KMS-11 (cell line): ENCODE results near the gene GARNL3.

Experiments used
- H2AFZ ChIP-seq: fragments of 200-600 bp; sonication (generic); 2 replicates; pipeline ENCODE4 v1.6.1; 2016; ENCODE audit warnings: antibody characterized with exemption, mixed run types, low read depth
- H3K27ac ChIP-seq: fragments of 200-600 bp; sonication (generic); 2 replicates; pipeline ENCODE4 v1.6.1; 2016; ENCODE audit warnings: mild to moderate bottlenecking, mixed run types
- H3K27me3 ChIP-seq: fragments of 200-600 bp; sonication (generic); 2 replicates; pipeline ENCODE4 v1.6.1; 2017; ENCODE audit warnings: mild to moderate bottlenecking, low read depth, mixed run types, moderate library complexity; ENCODE audit not compliant: insufficient read depth
- H3K36me3 ChIP-seq: fragments of 200-600 bp; sonication (generic); 2 replicates; pipeline ENCODE4 v1.6.1; 2017; ENCODE audit warnings: mild to moderate bottlenecking, mixed run types; ENCODE audit not compliant: insufficient read depth
- H3K4me1 ChIP-seq: fragments of 200-600 bp; sonication (generic); 2 replicates; pipeline ENCODE4 v1.6.1; 2016; ENCODE audit warnings: mild to moderate bottlenecking, low read depth, mixed run types; ENCODE audit not compliant: poor library complexity, severe bottlenecking
- H3K4me2 ChIP-seq: fragments of 200-600 bp; sonication (generic); 2 replicates; pipeline ENCODE4 v1.7.0; 2016; ENCODE audit warnings: mild to moderate bottlenecking, mixed run types
- H3K4me3 ChIP-seq: fragments of 200-600 bp; sonication (generic); IDR thresholded peaks from 2 replicates; pipeline ENCODE4 v1.6.1; 2017; ENCODE audit warnings: low read depth, low read length, mixed read lengths; ENCODE audit not compliant: insufficient read depth
- H3K79me2 ChIP-seq: fragments of 200-600 bp; sonication (generic); 2 replicates; pipeline ENCODE4 v1.6.1; 2016; ENCODE audit warnings: low read depth, mixed run types; ENCODE audit not compliant: insufficient read depth
- H3K9ac ChIP-seq: fragments of 200-600 bp; sonication (generic); 2 replicates; pipeline ENCODE4 v1.6.1; 2016; ENCODE audit warnings: mild to moderate bottlenecking, mixed run types
- H4K20me1 ChIP-seq: fragments of 200-600 bp; sonication (generic); 2 replicates; pipeline ENCODE4 v1.6.1; 2016; ENCODE audit warnings: mild to moderate bottlenecking, mixed run types; ENCODE audit not compliant: insufficient read depth
- CTCF ChIP-seq: fragments of 200-600 bp; sonication (generic); conservative IDR thresholded peaks from 2 replicates; pipeline ENCODE4 v1.6.1; 2017; ENCODE audit warnings: low read depth, mild to moderate bottlenecking, antibody characterized with exemption, low read length, moderate library complexity, mixed read lengths

Gene GARNL3

GRCh38 chr9:127224883-127225739 is 39.5 kb upstream of the GARNL3 start:
- Histone ChIP-seq H2AFZ (peak overlapping the region; percentile 53; the same call in 1 of the 2 replicates), H4K20me1 (no peaks in the 10 kb centered on the region), H3K27me3 (no peaks in the 10 kb centered on the region), H3K27ac (peak overlapping the region; percentile 72; the same call in 1 of the 2 replicates), H3K79me2 (peaks cover 4% of the 10 kb centered on the region; the same call in 1 of the 2 replicates), H3K4me2 (no peak overlapping the region; the same call in 1 of the 2 replicates), H3K9ac (peak overlapping the region; percentile 78), H3K4me3 (no peak overlapping the region), H3K36me3 (no peaks in the 10 kb centered on the region), H3K4me1 (peaks cover 24% of the 10 kb centered on the region)
- TF ChIP-seq CTCF, result no peak

- TF ChIP-seq CTCF, result no peak
- no peak overlapping the region for H3K27ac ChIP-seq
- H3K27me3 ChIP-seq, result no peaks in the 10 kb centered on the region
- H3K4me1 ChIP-seq, result peaks cover 16% of the 10 kb centered on the region
- H3K36me3 ChIP-seq, result no peaks in the 10 kb centered on the region
- H2AFZ ChIP-seq, result peak overlapping the region; percentile 29; the same call in 1 of the 2 replicates
- no peaks in the 10 kb centered on the region for H4K20me1 ChIP-seq
- peaks cover 4% of the 10 kb centered on the region; the same call in 1 of the 2 replicates for H3K79me2 ChIP-seq
- peak overlapping the region; percentile 78; the same call in 1 of the 2 replicates for H3K9ac ChIP-seq
- H3K4me2 ChIP-seq, result peak overlapping the region; percentile 79
- H3K4me3 ChIP-seq, result no peak overlapping the region
These were observed 38.6 kb upstream of the GARNL3 start for GRCh38 chr9:127225801-127226625.

GRCh38 chr9:127229691-127230417 is 34.7 kb upstream of the GARNL3 start:
- H3K27me3 ChIP-seq, result no peaks in the 10 kb centered on the region
- no peak overlapping the region for H3K4me3 ChIP-seq
- no peak for TF ChIP-seq CTCF
- H3K36me3 ChIP-seq, result no peaks in the 10 kb centered on the region
- no peaks in the 10 kb centered on the region for H4K20me1 ChIP-seq
- peaks cover 3% of the 10 kb centered on the region for H3K4me1 ChIP-seq
- H3K9ac ChIP-seq, result no peak overlapping the region
- H2AFZ ChIP-seq, result no peak overlapping the region
- peaks cover 4% of the 10 kb centered on the region; the same call in 1 of the 2 replicates for H3K79me2 ChIP-seq
- H3K4me2 ChIP-seq, result no peak overlapping the region
- no peak overlapping the region for H3K27ac ChIP-seq

- no peaks in the 10 kb centered on the region for H4K20me1 ChIP-seq
- no peak overlapping the region for H3K9ac ChIP-seq
- H3K27me3 ChIP-seq, result no peaks in the 10 kb centered on the region
- peaks cover 3% of the 10 kb centered on the region for H3K4me1 ChIP-seq
- H3K79me2 ChIP-seq, result peaks cover 4% of the 10 kb centered on the region; the same call in 1 of the 2 replicates
- no peak overlapping the region for H2AFZ ChIP-seq
- TF ChIP-seq CTCF, result no peak
- H3K4me3 ChIP-seq, result no peak overlapping the region
- H3K27ac ChIP-seq, result no peak overlapping the region
- H3K36me3 ChIP-seq, result no peaks in the 10 kb centered on the region
- no peak overlapping the region for H3K4me2 ChIP-seq
These were observed 32.9 kb upstream of the GARNL3 start for GRCh38 chr9:127231666-127232065.
